Measurements from ENCODE around the gene PTH1R. TPM values are rescaled to one million over a fixed set of nuclear protein-coding genes. Genes with fewer than 3 reads are reported as not detected.

PTH1R gene
- total RNA-seq, 8 experiments from 2014 or later, result 0.46 to 7.8 (median 0.97) TPM; not detected in 2

- 15 to 93% (median 24%) methylated on average over 2 to 3 of the region's 10 CpGs; no CpG with 5 or more reads in 7 of the 10 experiments for WGBS, 10 experiments
- peaks cover 0 to 18% of the 10 kb centered on the region in 2 donors for H3K4me1 ChIP-seq (replicated peaks in 1 of 2)
- no peak overlapping the region for H3K4me3 ChIP-seq
- ATAC-seq (replicated peaks in 6 of 8), result no peak
- no peak overlapping the region for H3K27ac ChIP-seq
- in situ Hi-C loops (cut with MboI; ENCODE audit: low pct_unique_long_range_greater_than_20kb in 2 of 9, low sequenced_read_pairs in 9 of 9, unreplicated experiment in 9 of 9), result no loop called here
Measured at GRCh38 chr3:46869440-46869839, 8.1 kb upstream of the PTH1R start.

DNA sequence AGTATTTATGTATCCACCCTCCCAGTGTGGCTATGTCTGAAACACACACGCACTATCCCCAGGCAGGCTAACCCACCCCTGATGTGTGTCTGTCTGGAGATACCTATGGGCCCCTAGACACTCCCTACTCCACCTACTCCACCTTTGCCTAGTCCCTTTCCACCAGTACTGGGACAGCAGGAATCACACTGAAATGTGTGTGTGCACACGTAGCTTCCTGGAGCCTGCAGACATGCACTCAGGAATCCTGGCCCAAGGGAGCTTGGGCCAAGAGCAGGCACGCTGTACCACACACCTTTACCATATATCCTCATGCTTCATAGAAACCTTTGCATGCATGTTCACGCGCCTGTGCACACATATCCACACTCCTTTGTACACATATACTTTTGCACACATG, 6.9 kb upstream of the PTH1R start:
- peaks cover 0 to 19% of the 10 kb centered on the region in 2 donors for H3K4me1 ChIP-seq (replicated peaks in 1 of 2)
- no peak overlapping the region for H3K27ac ChIP-seq
- in situ Hi-C loops (cut with MboI; ENCODE audit: low pct_unique_long_range_greater_than_20kb in 2 of 9, low sequenced_read_pairs in 9 of 9, unreplicated experiment in 9 of 9), result no loop called here
- H3K4me3 ChIP-seq, result no peak overlapping the region
- WGBS, 10 experiments, result 20 to 100% (median 94%) methylated on average over 1 to 3 of the region's 5 CpGs; no CpG with 5 or more reads in 6 of the 10 experiments
- ATAC-seq (replicated peaks in 6 of 8), result no peak

GRCh38 chr3:46871222-46871621, 6.3 kb upstream of the PTH1R start:
- ATAC-seq (replicated peaks in 6 of 8), result no peak
- Histone ChIP-seq H3K4me3 (no peak overlapping the region), H3K4me1 (replicated peaks in 1 of 2) (peaks cover 0 to 19% of the 10 kb centered on the region in 2 donors), H3K27ac (no peak overlapping the region)
- in situ Hi-C loops (cut with MboI; ENCODE audit: low pct_unique_long_range_greater_than_20kb in 2 of 9, low sequenced_read_pairs in 9 of 9, unreplicated experiment in 9 of 9), result no loop called here
- WGBS, 10 experiments, result 43 to 100% (median 82%) methylated on average over 1 to 6 of the region's 10 CpGs; no CpG with 5 or more reads in 4 of the 10 experiments

DNA sequence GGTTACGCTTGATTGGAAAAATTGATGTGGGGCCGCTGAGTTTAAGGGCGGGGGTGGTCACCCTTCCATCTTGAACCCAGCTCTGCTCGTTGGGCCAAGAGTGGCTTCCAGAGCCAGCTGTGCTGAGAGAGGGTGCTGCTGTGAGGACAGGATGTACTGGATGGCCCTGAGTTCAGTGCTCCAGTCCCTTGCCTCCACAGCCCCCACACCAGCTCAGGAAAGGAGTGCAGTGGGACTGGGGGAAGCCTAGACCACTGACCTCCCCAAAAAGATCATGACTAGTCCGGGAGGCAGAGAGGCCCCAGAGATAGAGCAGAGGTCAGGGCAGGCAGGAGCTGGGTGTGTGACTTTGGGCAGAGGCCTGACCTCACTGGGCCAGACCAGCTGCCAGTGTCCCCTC, 4.0 kb upstream of the PTH1R start:
- H3K4me1 ChIP-seq (replicated peaks in 1 of 2), result peaks cover 0 to 19% of the 10 kb centered on the region in 2 donors
- no peak for ATAC-seq (replicated peaks in 6 of 8)
- H3K27ac ChIP-seq, result no peak overlapping the region
- no peak overlapping the region for H3K4me3 ChIP-seq
- in situ Hi-C loops (cut with MboI; ENCODE audit: low pct_unique_long_range_greater_than_20kb in 2 of 9, low sequenced_read_pairs in 9 of 9, unreplicated experiment in 9 of 9), result no loop called here
- WGBS, 10 experiments, result 80 to 83% methylated on average over 1 of the region's 5 CpGs; no CpG with 5 or more reads in 8 of the 10 experiments

- WGBS, 10 experiments, result 40 to 73% (median 67%) methylated on average over 1 to 7 of the region's 18 CpGs; no CpG with 5 or more reads in 5 of the 10 experiments
- peaks cover 0 to 19% of the 10 kb centered on the region in 2 donors for H3K4me1 ChIP-seq (replicated peaks in 1 of 2)
Measured at GRCh38 chr3:46874430-46874829, 3.1 kb upstream of the PTH1R start.

GRCh38 chr3:46875560-46875959, 2.0 kb upstream of the PTH1R start:
- WGBS, 10 experiments, result 68 to 100% methylated on average over 3 of the region's 9 CpGs; no CpG with 5 or more reads in 8 of the 10 experiments
- Histone ChIP-seq H3K4me1 (replicated peaks in 1 of 2) (peaks cover 0 to 19% of the 10 kb centered on the region in 2 donors), H3K27ac (no peak overlapping the region), H3K4me3 (no peak overlapping the region)
- in situ Hi-C loops (cut with MboI; ENCODE audit: low pct_unique_long_range_greater_than_20kb in 2 of 9, low sequenced_read_pairs in 9 of 9, unreplicated experiment in 9 of 9), result loop anchor here in 5 of 9 experiments (25.0 kb wide), 1 partner anchor 163 kb away; the partner anchor contains the start of genes PRSS50 (in 5 of the 5) and TMIE (in 5 of the 5)
- ATAC-seq (replicated peaks in 6 of 8), result no peak

More at GRCh38 chr3:46874430-46874829, 3.1 kb upstream of the PTH1R start:
- H3K4me3 ChIP-seq, result no peak overlapping the region
- ATAC-seq (replicated peaks in 6 of 8), result peak in 2 of 8 experiments; percentile 10 to 13
- in situ Hi-C loops (cut with MboI; ENCODE audit: low pct_unique_long_range_greater_than_20kb in 2 of 9, low sequenced_read_pairs in 9 of 9, unreplicated experiment in 9 of 9), result no loop called here
- H3K27ac ChIP-seq, result no peak overlapping the region

DNA sequence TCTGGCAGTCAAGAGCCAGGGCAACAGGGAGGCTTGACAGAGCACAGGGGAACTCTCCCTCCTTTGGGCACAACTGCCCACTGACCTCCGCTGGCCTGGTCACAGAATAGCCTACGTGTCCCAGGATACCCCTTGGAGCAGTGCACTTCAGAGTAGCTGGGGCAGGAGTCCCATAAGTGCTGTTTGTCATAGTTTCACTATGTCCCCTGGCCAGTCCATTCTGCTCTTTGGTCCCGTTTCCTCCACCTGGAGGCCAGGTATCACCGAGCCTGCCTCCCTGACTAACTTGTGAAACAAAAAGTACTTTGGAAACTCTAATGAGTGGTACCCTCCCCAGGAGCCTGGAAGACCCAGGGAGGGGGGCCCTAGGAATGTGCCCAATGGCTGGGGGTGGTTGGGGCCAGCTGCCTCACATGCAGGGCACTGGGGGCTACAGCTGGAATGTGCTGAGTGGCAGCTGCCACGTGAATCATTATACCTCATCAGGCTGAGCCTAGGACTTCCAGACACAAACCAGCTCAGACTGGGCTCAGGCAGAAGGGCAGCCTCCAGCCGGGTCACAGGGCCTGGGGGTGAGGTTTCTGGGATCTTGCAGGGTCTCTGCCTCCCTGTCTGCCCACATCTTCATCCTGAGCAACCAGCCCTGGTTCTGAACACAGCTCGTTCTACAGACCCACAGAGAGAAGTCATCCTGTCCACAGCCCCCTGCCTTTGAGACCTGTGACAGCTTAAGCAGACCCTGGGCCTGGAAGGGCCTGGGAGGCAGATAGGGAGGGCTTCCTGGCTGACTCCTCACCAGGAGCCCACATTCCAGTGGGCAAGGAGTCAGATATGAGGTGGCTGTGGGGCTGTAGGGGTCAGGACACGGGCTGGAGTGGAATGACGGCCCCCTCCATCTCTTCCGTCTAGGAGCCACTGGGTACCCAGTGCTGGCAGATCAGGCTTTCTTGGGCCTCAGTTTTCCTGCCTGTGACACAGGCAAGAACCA, 914 bp upstream of the PTH1R start:
- in situ Hi-C loops (cut with MboI; ENCODE audit: low pct_unique_long_range_greater_than_20kb in 2 of 9, low sequenced_read_pairs in 9 of 9, unreplicated experiment in 9 of 9), result loop anchor here in 5 of 9 experiments (25.0 kb wide), 1 partner anchor 164 kb away; the partner anchor contains the start of genes PRSS50 (in 5 of the 5) and TMIE (in 5 of the 5)
- H3K4me3 ChIP-seq, result no peak overlapping the region
- 50 to 96% (median 80%) methylated on average over 1 to 5 of the region's 10 CpGs; no CpG with 5 or more reads in 5 of the 10 experiments for WGBS, 10 experiments
- H3K27ac ChIP-seq, result no peak overlapping the region
- ATAC-seq (replicated peaks in 6 of 8), result no peak
- H3K4me1 ChIP-seq (replicated peaks in 1 of 2), result peaks cover 0 to 24% of the 10 kb centered on the region in 2 donors

DNA sequence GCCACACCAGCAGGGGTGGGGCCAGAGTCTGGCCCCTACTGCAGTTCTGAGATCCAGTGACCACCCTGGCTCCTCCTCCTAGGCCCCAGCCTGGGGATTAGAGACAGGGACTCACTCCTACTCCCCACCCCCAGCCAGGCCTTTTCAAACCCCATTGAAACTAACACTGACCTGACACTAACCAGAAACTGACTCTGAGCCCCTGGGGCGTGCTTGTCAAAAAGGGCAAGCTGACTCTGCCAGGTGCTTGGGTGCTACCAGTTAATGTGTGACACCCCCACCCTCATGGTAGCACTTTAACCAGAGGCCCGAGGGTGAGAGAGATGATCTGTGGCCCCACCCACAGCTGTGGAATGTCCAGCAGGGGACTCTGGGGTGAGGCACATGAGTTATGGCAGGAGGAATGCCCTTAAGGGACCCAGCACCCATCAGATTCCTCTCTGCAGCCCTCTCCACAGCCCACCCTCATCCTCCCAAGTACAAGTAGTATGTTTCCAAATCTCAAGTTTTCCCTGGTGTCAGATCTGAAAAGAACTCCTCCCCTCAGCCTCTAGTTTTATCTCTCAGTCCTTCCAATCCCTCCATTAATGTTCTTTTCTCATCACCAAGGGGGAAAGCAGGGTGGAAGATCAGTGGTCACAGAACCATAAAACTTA, 1.4 kb downstream of the PTH1R start:
- peaks cover 4 to 15% of the 10 kb centered on the region in 2 donors for H3K4me1 ChIP-seq (replicated peaks in 1 of 2)
- 0 to 80% (median 33%) methylated on average over 1 to 2 of the region's 2 CpGs; no CpG with 5 or more reads in 6 of the 10 experiments for WGBS, 10 experiments
- peak in 3 of 8 experiments; percentile 31 to 57 (median 52) for ATAC-seq (replicated peaks in 6 of 8)
- no peak overlapping the region for H3K4me3 ChIP-seq
- H3K27ac ChIP-seq, result no peak overlapping the region
- in situ Hi-C loops (cut with MboI; ENCODE audit: low pct_unique_long_range_greater_than_20kb in 2 of 9, low sequenced_read_pairs in 9 of 9, unreplicated experiment in 9 of 9), result loop anchor here in 5 of 9 experiments (25.0 kb wide), 1 partner anchor 167 kb away; the partner anchor contains the start of genes PRSS50 (in 5 of the 5) and TMIE (in 5 of the 5)

- 40 to 73% (median 64%) methylated on average over 2 to 3 of the region's 29 CpGs; no CpG with 5 or more reads in 6 of the 10 experiments for WGBS, 10 experiments
- ATAC-seq (replicated peaks in 6 of 8), result no peak
- Histone ChIP-seq H3K27ac (no peak overlapping the region), H3K4me1 (replicated peaks in 1 of 2) (peaks cover 12 to 14% of the 10 kb centered on the region in 2 donors), H3K4me3 (peak overlapping the region in 3 of 5 donors; percentile 37 to 50 (median 41))
- in situ Hi-C loops (cut with MboI; ENCODE audit: low pct_unique_long_range_greater_than_20kb in 2 of 9, low sequenced_read_pairs in 9 of 9, unreplicated experiment in 9 of 9), result loop anchor here in 6 of 9 experiments (10.0 to 25.0 kb wide), 2 partner anchors 166 to 169 kb away; partner anchors contain the start of genes PRSS50 (in 6 of the 6) and TMIE (in 5 of the 6)
Measured at GRCh38 chr3:46880884-46881595, 3.5 kb downstream of the PTH1R start.

DNA sequence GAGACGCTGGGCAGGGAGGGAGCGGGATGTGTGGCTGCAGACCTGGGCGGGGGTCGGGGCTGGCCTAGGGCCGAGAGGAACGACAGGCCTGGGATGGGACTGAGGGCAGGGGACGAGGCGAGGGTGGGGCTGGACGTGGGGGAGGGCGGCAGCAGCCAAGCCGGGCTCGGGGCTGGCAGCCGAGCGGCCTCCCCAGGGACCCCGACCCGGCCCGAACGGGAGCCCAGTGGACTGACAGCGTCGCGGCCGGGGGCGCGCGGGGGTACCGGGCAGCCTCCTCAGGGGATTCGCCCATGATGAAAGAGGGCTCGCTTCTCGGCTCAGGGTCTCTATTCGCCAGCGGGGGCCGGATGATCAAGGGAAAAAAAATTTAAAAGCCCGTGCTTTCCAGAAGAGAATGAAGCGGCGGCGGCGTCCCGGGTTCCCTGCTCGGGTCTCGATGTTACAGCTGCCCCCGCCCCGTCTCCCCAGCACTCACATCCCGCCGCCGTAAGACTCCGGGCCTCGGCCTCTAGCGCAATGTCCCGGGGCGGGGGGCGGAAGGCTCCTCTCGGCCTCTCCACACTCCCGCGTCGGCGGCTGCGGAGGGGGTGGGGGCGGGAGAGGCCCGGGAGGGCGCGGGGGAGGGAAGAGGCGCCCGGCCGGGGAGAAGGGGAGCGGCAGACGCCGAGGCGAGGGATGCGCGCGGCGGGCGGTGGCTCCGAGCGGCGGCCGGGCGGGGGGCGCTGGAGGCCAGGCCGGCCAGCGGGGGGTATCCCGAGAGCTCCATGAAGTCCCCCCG, 4.3 kb downstream of the PTH1R start:
- in situ Hi-C loops (cut with MboI; ENCODE audit: low pct_unique_long_range_greater_than_20kb in 2 of 9, low sequenced_read_pairs in 9 of 9, unreplicated experiment in 9 of 9), result loop anchor here in 6 of 9 experiments (10.0 to 25.0 kb wide), 2 partner anchors 167 to 169 kb away; partner anchors contain the start of genes PRSS50 (in 6 of the 6) and TMIE (in 5 of the 6)
- WGBS, 10 experiments, result no CpG with 5 or more reads among the region's 83 CpGs
- ATAC-seq (replicated peaks in 6 of 8), result peak; percentile 8 to 75 (median 68)
- Histone ChIP-seq H3K4me3 (peak overlapping the region; percentile 36 to 50 (median 40)), H3K27ac (peak overlapping the region in 1 of 2 donors; percentile 0), H3K4me1 (replicated peaks in 1 of 2) (peaks cover 12 to 14% of the 10 kb centered on the region in 2 donors)

GRCh38 chr3:46882377-46883053, 5.0 kb downstream of the PTH1R start:
- in situ Hi-C loops (cut with MboI; ENCODE audit: low pct_unique_long_range_greater_than_20kb in 2 of 9, low sequenced_read_pairs in 9 of 9, unreplicated experiment in 9 of 9), result loop anchor here in 6 of 9 experiments (10.0 to 25.0 kb wide), 2 partner anchors 168 to 170 kb away; partner anchors contain the start of genes PRSS50 (in 6 of the 6) and TMIE (in 5 of the 6)
- ATAC-seq (replicated peaks in 6 of 8), result peak; percentile 39 to 67 (median 58)
- 0% methylated on average over 1 of the region's 72 CpGs; no CpG with 5 or more reads in 9 of the 10 experiments for WGBS, 10 experiments
- Histone ChIP-seq H3K27ac (no peak overlapping the region), H3K4me3 (peak overlapping the region; percentile 36 to 50 (median 40)), H3K4me1 (replicated peaks in 1 of 2) (peaks cover 12 to 14% of the 10 kb centered on the region in 2 donors)
